Small intestine (tissue), 7 donors: ENCODE data around the gene SLF1. TPM values are rescaled to one million over a fixed set of nuclear protein-coding genes. Genes with fewer than 3 reads are reported as not detected.

Experiments
- DNase-seq, 2 donors: peaks; one replicate each; pipeline versions ENCODE4 v3.0.0 to v3.0.0-alpha.2; 2013
- FAIRE-seq: peaks from 2 replicates; lab custom pipeline; 2012; peaks lifted over from hg19 to GRCh38; lab: Jason Lieb, UNC
- H3K27ac ChIP-seq, 3 donors: one replicate each; pipeline ENCODE4 v1.5.1; 2013; ENCODE audit warnings: low read length in 2 of 3, mild to moderate bottlenecking in 2 of 3, control low read depth in 1 of 3, inconsistent platforms in 1 of 3, low read depth in 1 of 3, moderate library complexity in 1 of 3
- H3K27me3 ChIP-seq, 3 donors: one replicate each; pipeline ENCODE4 v1.6.1; 2013; ENCODE audit warnings: low read length in 3 of 3, inconsistent platforms in 1 of 3; ENCODE audit not compliant: control insufficient read depth in 3 of 3, insufficient read depth in 3 of 3
- H3K36me3 ChIP-seq, 3 donors: one replicate each; pipeline ENCODE4 v1.6.1; 2013; ENCODE audit warnings: low read length in 3 of 3, inconsistent platforms in 1 of 3, low read depth in 1 of 3, mild to moderate bottlenecking in 1 of 3, moderate library complexity in 1 of 3; ENCODE audit not compliant: control insufficient read depth in 3 of 3, insufficient read depth in 2 of 3
- H3K4me1 ChIP-seq, 3 donors: one replicate each; pipeline ENCODE4 v1.6.1; 2013; ENCODE audit warnings: low read length in 2 of 3, inconsistent platforms in 1 of 3, low read depth in 1 of 3, mild to moderate bottlenecking in 1 of 3, moderate library complexity in 1 of 3; ENCODE audit not compliant: control insufficient read depth in 3 of 3, insufficient read depth in 2 of 3
- H3K4me3 ChIP-seq, 3 donors: one replicate each; pipeline ENCODE4 v1.5.1; 2013; ENCODE audit warnings: low read length in 3 of 3, control low read depth in 1 of 3, inconsistent platforms in 1 of 3, low read depth in 1 of 3, mild to moderate bottlenecking in 1 of 3, moderate library complexity in 1 of 3
- H3K9me3 ChIP-seq, 2 donors: one replicate each; pipeline ENCODE4 v1.6.1; 2013; ENCODE audit warnings: low read depth in 1 of 2, low read length in 1 of 2; ENCODE audit not compliant: control insufficient read depth in 2 of 2, insufficient read depth in 1 of 2
- WGBS, 3 donors: extraction: QIAGEN DNeasy Blood & Tissue Kit; methylation state at CpG; one replicate each; pipeline ENCODE4 v1.1.7; 2013; 5-methylcytosine and 5-hydroxymethylcytosine counted together
- polyA plus RNA-seq, 4 donors: library from polyadenylated mRNA; stranded (reverse) in 3 of 4; unstranded in 1 of 4; fragments of 200-250 nt in 3 of 4; fragments of 120-200 nt in 1 of 4; gene quantifications; one replicate each; pipeline versions ENCODE4 v1.2.1 to v1.2.3, GENCODE V29; 2013
- donor health status: healthy with polysubstance abuse.
- donor health status: control.
- donor health status: control.
- donor health status: Bipolar disorder and iron deficiency.
- donor health status: healthy.

The SLF1 gene
- polyA plus RNA-seq, 4 donors: 3.3 to 7.9 (median 5.5) TPM

GRCh38 chr5:94614156-94614805, 4.2 kb upstream of the SLF1 start:
- Histone ChIP-seq H3K27ac (no peak overlapping the region), H3K4me1 (no peaks in the 10 kb centered on the region), H3K36me3 (no peaks in the 10 kb centered on the region), H3K27me3 (no peaks in the 10 kb centered on the region), H3K9me3 (no peaks in the 10 kb centered on the region), H3K4me3 (no peak overlapping the region)
- 89 to 96% (median 92%) methylated on average over 2 of the region's 2 CpGs for WGBS, 3 donors
- DNase-seq (no peak), FAIRE-seq (no peak)

- H3K36me3 ChIP-seq: no peaks in the 10 kb centered on the region
- DNase-seq: no peak
- no peaks in the 10 kb centered on the region for H3K9me3 ChIP-seq
- no peaks in the 10 kb centered on the region for H3K4me1 ChIP-seq
- no peak overlapping the region for H3K4me3 ChIP-seq
- 96 to 98% (median 97%) methylated on average over 3 of the region's 3 CpGs for WGBS, 3 donors
- no peak overlapping the region for H3K27ac ChIP-seq
- no peak for FAIRE-seq
- no peaks in the 10 kb centered on the region for H3K27me3 ChIP-seq
Observed at GRCh38 chr5:94615862-94616261, 2.6 kb upstream of the SLF1 start.

GRCh38 chr5:94618029-94618492, 408 bp upstream of the SLF1 start:
- H3K4me3 ChIP-seq: peak overlapping the region; percentile 52 to 89 (median 67)
- 0% methylated on average over 23 of the region's 23 CpGs for WGBS, 3 donors
- H3K36me3 ChIP-seq: no peaks in the 10 kb centered on the region
- H3K27me3 ChIP-seq: no peaks in the 10 kb centered on the region
- peak; percentile 92 to 97 for DNase-seq
- H3K27ac ChIP-seq: peak overlapping the region; percentile 93 to 95 (median 94)
- no peaks in the 10 kb centered on the region for H3K4me1 ChIP-seq
- no peaks in the 10 kb centered on the region for H3K9me3 ChIP-seq
- FAIRE-seq: no peak

- Histone ChIP-seq H3K9me3 (no peaks in the 10 kb centered on the region), H3K4me3 (no peak overlapping the region), H3K27ac (no peak overlapping the region), H3K36me3 (no peaks in the 10 kb centered on the region), H3K27me3 (no peaks in the 10 kb centered on the region), H3K4me1 (no peaks in the 10 kb centered on the region)
- WGBS, 3 donors: 92 to 97% (median 94%) methylated on average over 5 of the region's 5 CpGs
- DNase-seq: no peak
- FAIRE-seq: no peak
Observed at GRCh38 chr5:94620256-94620655, 1.8 kb downstream of the SLF1 start.

GRCh38 chr5:94621763-94622162, 3.3 kb downstream of the SLF1 start:
- Histone ChIP-seq H3K36me3 (no peaks in the 10 kb centered on the region), H3K27me3 (no peaks in the 10 kb centered on the region), H3K27ac (no peak overlapping the region), H3K9me3 (no peaks in the 10 kb centered on the region), H3K4me3 (no peak overlapping the region), H3K4me1 (no peaks in the 10 kb centered on the region)
- DNase-seq (no peak), FAIRE-seq (no peak)
- 68 to 81% (median 77%) methylated on average over 5 of the region's 5 CpGs for WGBS, 3 donors

GRCh38 chr5:94623011-94623410, 4.5 kb downstream of the SLF1 start:
- Histone ChIP-seq H3K4me3 (no peak overlapping the region), H3K27ac (no peak overlapping the region), H3K36me3 (no peaks in the 10 kb centered on the region), H3K9me3 (no peaks in the 10 kb centered on the region), H3K27me3 (no peaks in the 10 kb centered on the region), H3K4me1 (no peaks in the 10 kb centered on the region)
- DNase-seq (no peak), FAIRE-seq (no peak)

- no peak overlapping the region for H3K4me3 ChIP-seq
- no peak for FAIRE-seq
Observed at GRCh38 chr5:94623877-94624276, 5.4 kb downstream of the SLF1 start.

GRCh38 chr5:94627191-94627590, 8.7 kb downstream of the SLF1 start:
- Histone ChIP-seq H3K4me1 (no peaks in the 10 kb centered on the region), H3K36me3 (peaks cover 0 to 8% (median 2%) of the 10 kb centered on the region in 3 donors), H3K27me3 (no peaks in the 10 kb centered on the region), H3K4me3 (no peak overlapping the region), H3K27ac (no peak overlapping the region), H3K9me3 (peaks cover 0 to 3% of the 10 kb centered on the region in 2 donors)
- FAIRE-seq (no peak), DNase-seq (no peak)
- 81 to 91% (median 89%) methylated on average over 1 of the region's 1 CpG for WGBS, 3 donors

More at GRCh38 chr5:94623877-94624276, 5.4 kb downstream of the SLF1 start:
- H3K27me3 ChIP-seq: no peaks in the 10 kb centered on the region
- no peak for DNase-seq
- no peak overlapping the region for H3K27ac ChIP-seq
- H3K9me3 ChIP-seq: no peaks in the 10 kb centered on the region
- H3K36me3 ChIP-seq: no peaks in the 10 kb centered on the region
- 79 to 95% (median 85%) methylated on average over 2 of the region's 2 CpGs for WGBS, 3 donors
- H3K4me1 ChIP-seq: no peaks in the 10 kb centered on the region

GRCh38 chr5:94632024-94632423, 13.6 kb downstream of the SLF1 start:
- WGBS, 3 donors: 73 to 83% (median 76%) methylated on average over 2 of the region's 2 CpGs
- DNase-seq: no peak
- Histone ChIP-seq H3K27me3 (no peaks in the 10 kb centered on the region), H3K9me3 (peaks cover 0 to 12% of the 10 kb centered on the region in 2 donors), H3K27ac (no peak overlapping the region), H3K36me3 (peaks cover 0 to 17% (median 4%) of the 10 kb centered on the region in 3 donors), H3K4me3 (no peak overlapping the region), H3K4me1 (no peaks in the 10 kb centered on the region)
- no peak for FAIRE-seq
